ENCODE measurements around the gene NUP153.

Gene NUP153

DNA sequence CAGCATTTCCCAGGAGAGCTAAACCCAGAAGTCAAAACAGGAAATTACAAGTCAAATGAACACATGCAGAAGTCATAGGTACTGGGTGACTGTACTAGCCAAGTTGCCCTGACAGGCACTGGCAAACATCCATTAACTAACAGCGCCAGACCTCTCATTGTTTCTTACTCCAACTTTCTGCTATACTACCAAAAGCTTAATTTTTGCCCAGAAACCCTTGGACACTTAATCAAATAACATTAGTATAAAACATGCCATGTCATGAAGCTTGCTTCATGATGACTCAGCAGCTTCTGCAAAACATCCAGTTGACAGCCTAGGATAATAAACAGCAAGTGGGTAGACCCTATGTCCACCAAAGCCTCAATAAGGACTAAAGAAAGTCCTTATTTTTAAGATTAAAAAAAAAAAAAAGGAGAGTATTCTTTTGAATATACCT is 3.5 kb downstream of the NUP153 start:
- TF ChIP-seq POLR2AphosphoS5 (IDR thresholded peaks at IDR 0.05; ENCODE audit: low read depth, low read length) (no peak), FOXP2 (optimal IDR thresholded peaks at IDR 0.05; ENCODE audit: borderline replicate concordance, extremely low read depth, extremely low read length, insufficient read depth) (no peak), TAF1 (IDR thresholded peaks at IDR 0.05; ENCODE audit: borderline replicate concordance, insufficient read depth, low read length) (no peak), SIN3A (IDR thresholded peaks at IDR 0.05; ENCODE audit: borderline replicate concordance, insufficient read depth, low read length) (no peak)
- TF ChIP-seq, protein P1, sequence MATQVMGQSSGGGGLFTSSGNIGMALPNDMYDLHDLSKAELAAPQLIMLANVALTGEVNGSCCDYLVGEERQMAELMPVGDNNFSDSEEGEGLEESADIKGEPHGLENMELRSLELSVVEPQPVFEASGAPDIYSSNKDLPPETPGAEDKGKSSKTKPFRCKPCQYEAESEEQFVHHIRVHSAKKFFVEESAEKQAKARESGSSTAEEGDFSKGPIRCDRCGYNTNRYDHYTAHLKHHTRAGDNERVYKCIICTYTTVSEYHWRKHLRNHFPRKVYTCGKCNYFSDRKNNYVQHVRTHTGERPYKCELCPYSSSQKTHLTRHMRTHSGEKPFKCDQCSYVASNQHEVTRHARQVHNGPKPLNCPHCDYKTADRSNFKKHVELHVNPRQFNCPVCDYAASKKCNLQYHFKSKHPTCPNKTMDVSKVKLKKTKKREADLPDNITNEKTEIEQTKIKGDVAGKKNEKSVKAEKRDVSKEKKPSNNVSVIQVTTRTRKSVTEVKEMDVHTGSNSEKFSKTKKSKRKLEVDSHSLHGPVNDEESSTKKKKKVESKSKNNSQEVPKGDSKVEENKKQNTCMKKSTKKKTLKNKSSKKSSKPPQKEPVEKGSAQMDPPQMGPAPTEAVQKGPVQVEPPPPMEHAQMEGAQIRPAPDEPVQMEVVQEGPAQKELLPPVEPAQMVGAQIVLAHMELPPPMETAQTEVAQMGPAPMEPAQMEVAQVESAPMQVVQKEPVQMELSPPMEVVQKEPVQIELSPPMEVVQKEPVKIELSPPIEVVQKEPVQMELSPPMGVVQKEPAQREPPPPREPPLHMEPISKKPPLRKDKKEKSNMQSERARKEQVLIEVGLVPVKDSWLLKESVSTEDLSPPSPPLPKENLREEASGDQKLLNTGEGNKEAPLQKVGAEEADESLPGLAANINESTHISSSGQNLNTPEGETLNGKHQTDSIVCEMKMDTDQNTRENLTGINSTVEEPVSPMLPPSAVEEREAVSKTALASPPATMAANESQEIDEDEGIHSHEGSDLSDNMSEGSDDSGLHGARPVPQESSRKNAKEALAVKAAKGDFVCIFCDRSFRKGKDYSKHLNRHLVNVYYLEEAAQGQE (IDR thresholded peaks at IDR 0.05; ENCODE audit: insufficient read depth in 1 of 2, low read depth in 2 of 2, low read length in 2 of 2), result no peak

GRCh38 chr6:17700421-17701416 is 6.0 kb downstream of the NUP153 start:
- TF ChIP-seq TAF1 (IDR thresholded peaks at IDR 0.05; ENCODE audit: borderline replicate concordance, insufficient read depth, low read length), result no peak
- TF ChIP-seq FOXP2 (optimal IDR thresholded peaks at IDR 0.05; ENCODE audit: borderline replicate concordance, extremely low read depth, extremely low read length, insufficient read depth), result no peak
- TF ChIP-seq POLR2AphosphoS5 (IDR thresholded peaks at IDR 0.05; ENCODE audit: low read depth, low read length), result no peak
- TF ChIP-seq SIN3A (IDR thresholded peaks at IDR 0.05; ENCODE audit: borderline replicate concordance, insufficient read depth, low read length), result no peak

DNA sequence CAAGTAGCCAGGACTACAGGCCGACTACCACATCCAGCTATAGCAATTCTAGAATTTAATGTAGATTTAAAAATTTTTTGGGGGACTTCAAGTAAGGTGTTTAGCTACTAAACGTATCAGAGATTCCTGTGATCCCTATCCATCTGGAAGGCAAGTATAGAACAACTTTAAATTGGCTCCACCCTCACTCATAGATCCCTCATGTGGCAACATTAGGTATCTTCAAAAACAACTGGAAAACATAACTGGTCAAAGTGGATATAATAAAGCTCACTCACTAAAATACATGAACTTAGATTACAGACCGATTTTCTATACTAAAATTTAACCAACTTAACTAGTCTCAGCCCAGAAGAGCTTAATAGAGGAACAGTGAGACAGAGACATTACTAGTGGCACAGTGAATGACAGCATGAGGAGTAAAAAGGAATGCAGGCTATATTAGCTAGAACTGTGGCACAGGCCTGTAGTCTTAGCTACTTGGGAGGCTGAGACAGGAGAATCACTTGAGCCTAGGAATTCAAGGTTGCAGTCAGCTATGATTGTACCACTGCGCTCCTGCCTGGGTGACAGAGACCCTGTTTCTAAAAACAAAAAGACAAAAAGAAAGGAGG is 14.7 kb downstream of the NUP153 start:
- no peak for TF ChIP-seq SIN3A (IDR thresholded peaks at IDR 0.05; ENCODE audit: borderline replicate concordance, insufficient read depth, low read length)
- no peak for TF ChIP-seq FOXP2 (optimal IDR thresholded peaks at IDR 0.05; ENCODE audit: borderline replicate concordance, extremely low read depth, extremely low read length, insufficient read depth)

GRCh38 chr6:17688481-17688880 is 18.2 kb downstream of the NUP153 start:
- no peak for TF ChIP-seq FOXP2 (optimal IDR thresholded peaks at IDR 0.05; ENCODE audit: borderline replicate concordance, extremely low read depth, extremely low read length, insufficient read depth)
- no peak for TF ChIP-seq TAF1 (IDR thresholded peaks at IDR 0.05; ENCODE audit: borderline replicate concordance, insufficient read depth, low read length)
- TF ChIP-seq SIN3A (IDR thresholded peaks at IDR 0.05; ENCODE audit: borderline replicate concordance, insufficient read depth, low read length), result no peak
- no peak for TF ChIP-seq POLR2AphosphoS5 (IDR thresholded peaks at IDR 0.05; ENCODE audit: low read depth, low read length)
- TF ChIP-seq, protein P1 (IDR thresholded peaks at IDR 0.05; ENCODE audit: insufficient read depth in 1 of 2, low read depth in 2 of 2, low read length in 2 of 2), result no peak

- TF ChIP-seq POLR2AphosphoS5 (IDR thresholded peaks at IDR 0.05; ENCODE audit: low read depth, low read length) (no peak), TAF1 (IDR thresholded peaks at IDR 0.05; ENCODE audit: borderline replicate concordance, insufficient read depth, low read length) (no peak), SIN3A (IDR thresholded peaks at IDR 0.05; ENCODE audit: borderline replicate concordance, insufficient read depth, low read length) (no peak), FOXP2 (optimal IDR thresholded peaks at IDR 0.05; ENCODE audit: borderline replicate concordance, extremely low read depth, extremely low read length, insufficient read depth) (no peak)
- TF ChIP-seq, protein P1 (IDR thresholded peaks at IDR 0.05; ENCODE audit: insufficient read depth in 1 of 2, low read depth in 2 of 2, low read length in 2 of 2), result no peak
These were observed 19.6 kb downstream of the NUP153 start for GRCh38 chr6:17687136-17687535.

Data from PFSK-1 (cell line).